Measurements from ENCODE around the gene SLC35F2. TPM values are rescaled to one million over a fixed set of nuclear protein-coding genes. Genes with fewer than 3 reads are reported as not detected.

SLC35F2 gene
- total and polyA plus RNA-seq, 2 of the 4 experiments (the other 2 are of a cell fraction): 4.9 to 15.4 TPM

DNA sequence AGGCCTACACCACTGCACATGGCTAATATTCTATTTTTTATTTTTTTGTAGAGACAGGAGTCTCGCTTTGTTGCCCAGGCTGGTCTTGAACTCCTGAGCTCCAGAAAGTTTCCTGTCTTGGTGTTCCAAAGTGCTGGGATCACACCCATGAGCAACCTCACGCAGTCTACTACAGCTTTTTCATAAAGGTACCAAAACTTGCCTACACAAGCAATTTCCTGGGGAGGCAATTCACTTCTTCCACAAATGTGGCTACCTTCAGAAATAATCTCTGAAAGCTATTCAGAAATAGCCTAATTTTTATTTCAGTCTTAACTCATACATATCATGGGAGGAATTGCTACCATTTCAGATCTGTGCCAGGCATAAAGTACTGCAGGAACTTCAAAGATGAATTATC is 11.4 kb downstream of the SLC35F2 start:
- H2BK120ac ChIP-seq (ENCODE audit: low read depth, low read length): no peak overlapping the region
- no peak overlapping the region for H3K9ac ChIP-seq (ENCODE audit: low read depth, low read length)
- no peak overlapping the region for H2AFZ ChIP-seq (replicated peaks; ENCODE audit: low read length, poor library complexity)
- no peak overlapping the region for H2AK9ac ChIP-seq (replicated peaks; ENCODE audit: low read depth, low read length, poor library complexity)
- intact Hi-C loops (cut with micrococcal nuclease) (no loop called here), in situ Hi-C loops (cut with MboI; ENCODE audit: low sequenced_read_pairs) (no loop called here), dilution Hi-C loops (cut with HindIII; ENCODE audit: low sequenced_read_pairs, unreplicated experiment) (no loop called here)
- H4K91ac ChIP-seq (ENCODE audit: insufficient read depth, low read depth, low read length): no peak overlapping the region
- H3K4me2 ChIP-seq (ENCODE audit: low read depth, low read length): no peak overlapping the region
- H3K27me3 ChIP-seq (ENCODE audit: control insufficient read depth, insufficient read depth, low read length): no peaks in the 10 kb centered on the region
- H3K27ac ChIP-seq (ENCODE audit: insufficient read depth, low read length): no peak overlapping the region
- no peak overlapping the region for H2BK20ac ChIP-seq (ENCODE audit: low read depth, low read length)
- no peak overlapping the region for H2BK15ac ChIP-seq (ENCODE audit: low read depth, low read length)
- H3K18ac ChIP-seq (ENCODE audit: low read depth, low read length): no peak overlapping the region
- no peaks in the 10 kb centered on the region; the same call in 1 of the 2 replicates for H3K4me1 ChIP-seq (ENCODE audit: control insufficient read depth, insufficient read depth, low read length)
- no TSS peak for BruUV-seq (replicated peaks)
- no peak overlapping the region for H2BK5ac ChIP-seq (ENCODE audit: low read depth, low read length, poor library complexity, severe bottlenecking)
- H4K8ac ChIP-seq (ENCODE audit: low read depth in 2 of 2, low read length in 2 of 2): no peak overlapping the region
- no peaks in the 10 kb centered on the region for H4K20me1 ChIP-seq (ENCODE audit: insufficient read depth, low read length)
- no peaks in the 10 kb centered on the region for H3K9me3 ChIP-seq (ENCODE audit: control insufficient read depth, insufficient read depth, low read length)
- no peak for TF ChIP-seq SMC3 (IDR thresholded peaks at IDR 0.05; ENCODE audit: low read depth, low read length)
- TF ChIP-seq RAD21 (IDR thresholded peaks at IDR 0.05; ENCODE audit: low read length): no peak
- TF ChIP-seq, protein P1, sequence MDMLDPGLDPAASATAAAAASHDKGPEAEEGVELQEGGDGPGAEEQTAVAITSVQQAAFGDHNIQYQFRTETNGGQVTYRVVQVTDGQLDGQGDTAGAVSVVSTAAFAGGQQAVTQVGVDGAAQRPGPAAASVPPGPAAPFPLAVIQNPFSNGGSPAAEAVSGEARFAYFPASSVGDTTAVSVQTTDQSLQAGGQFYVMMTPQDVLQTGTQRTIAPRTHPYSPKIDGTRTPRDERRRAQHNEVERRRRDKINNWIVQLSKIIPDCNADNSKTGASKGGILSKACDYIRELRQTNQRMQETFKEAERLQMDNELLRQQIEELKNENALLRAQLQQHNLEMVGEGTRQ (IDR thresholded peaks at IDR 0.05; ENCODE audit: low read depth, low read length): no peak
- no peak for TF ChIP-seq RFX5 (IDR thresholded peaks at IDR 0.05; ENCODE audit: low read depth, low read length)
- TF ChIP-seq, protein P2, sequence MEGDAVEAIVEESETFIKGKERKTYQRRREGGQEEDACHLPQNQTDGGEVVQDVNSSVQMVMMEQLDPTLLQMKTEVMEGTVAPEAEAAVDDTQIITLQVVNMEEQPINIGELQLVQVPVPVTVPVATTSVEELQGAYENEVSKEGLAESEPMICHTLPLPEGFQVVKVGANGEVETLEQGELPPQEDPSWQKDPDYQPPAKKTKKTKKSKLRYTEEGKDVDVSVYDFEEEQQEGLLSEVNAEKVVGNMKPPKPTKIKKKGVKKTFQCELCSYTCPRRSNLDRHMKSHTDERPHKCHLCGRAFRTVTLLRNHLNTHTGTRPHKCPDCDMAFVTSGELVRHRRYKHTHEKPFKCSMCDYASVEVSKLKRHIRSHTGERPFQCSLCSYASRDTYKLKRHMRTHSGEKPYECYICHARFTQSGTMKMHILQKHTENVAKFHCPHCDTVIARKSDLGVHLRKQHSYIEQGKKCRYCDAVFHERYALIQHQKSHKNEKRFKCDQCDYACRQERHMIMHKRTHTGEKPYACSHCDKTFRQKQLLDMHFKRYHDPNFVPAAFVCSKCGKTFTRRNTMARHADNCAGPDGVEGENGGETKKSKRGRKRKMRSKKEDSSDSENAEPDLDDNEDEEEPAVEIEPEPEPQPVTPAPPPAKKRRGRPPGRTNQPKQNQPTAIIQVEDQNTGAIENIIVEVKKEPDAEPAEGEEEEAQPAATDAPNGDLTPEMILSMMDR (conservative IDR thresholded peaks at IDR 0.05; ENCODE audit: low read depth, low read length): no peak
- TF ChIP-seq BHLHE40 (IDR thresholded peaks at IDR 0.05; ENCODE audit: low read depth, low read length): no peak
- TF ChIP-seq MXI1 (IDR thresholded peaks at IDR 0.05; ENCODE audit: borderline replicate concordance, low read depth, low read length): no peak
- TF ChIP-seq RCOR1 (IDR thresholded peaks at IDR 0.05; ENCODE audit: insufficient replicate concordance, low read length): no peak
- TF ChIP-seq, protein P3, sequence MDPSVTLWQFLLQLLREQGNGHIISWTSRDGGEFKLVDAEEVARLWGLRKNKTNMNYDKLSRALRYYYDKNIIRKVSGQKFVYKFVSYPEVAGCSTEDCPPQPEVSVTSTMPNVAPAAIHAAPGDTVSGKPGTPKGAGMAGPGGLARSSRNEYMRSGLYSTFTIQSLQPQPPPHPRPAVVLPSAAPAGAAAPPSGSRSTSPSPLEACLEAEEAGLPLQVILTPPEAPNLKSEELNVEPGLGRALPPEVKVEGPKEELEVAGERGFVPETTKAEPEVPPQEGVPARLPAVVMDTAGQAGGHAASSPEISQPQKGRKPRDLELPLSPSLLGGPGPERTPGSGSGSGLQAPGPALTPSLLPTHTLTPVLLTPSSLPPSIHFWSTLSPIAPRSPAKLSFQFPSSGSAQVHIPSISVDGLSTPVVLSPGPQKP (IDR thresholded peaks at IDR 0.05; ENCODE audit: borderline replicate concordance, low read depth, low read length): no peak
- TF ChIP-seq MAFK (IDR thresholded peaks at IDR 0.05; ENCODE audit: low read depth, low read length): no peak
- TF ChIP-seq NFE2L2 (IDR thresholded peaks at IDR 0.05; ENCODE audit: low read depth, low read length): no peak
- TF ChIP-seq CEBPB (IDR thresholded peaks at IDR 0.05; ENCODE audit: low read depth, low read length): no peak
- no peak for TF ChIP-seq MAZ (IDR thresholded peaks at IDR 0.05; ENCODE audit: borderline replicate concordance, low read depth, low read length)
- no peak for TF ChIP-seq POLR2A (IDR thresholded peaks at IDR 0.05; ENCODE audit: low read depth, low read length)
- TF ChIP-seq CHD1 (IDR thresholded peaks at IDR 0.05; ENCODE audit: low read depth, low read length): no peak
- TF ChIP-seq FOS (IDR thresholded peaks at IDR 0.05; ENCODE audit: low read depth, low read length): no peak
- no peak overlapping the region for H3K14ac ChIP-seq (replicated peaks; ENCODE audit: low read depth, low read length)
- H3K79me1 ChIP-seq (ENCODE audit: low read depth in 1 of 2, low read length in 2 of 2): peaks cover 3 to 7% of the 10 kb centered on the region in 2 experiments; a peak in 1 of 4 replicates
- no peaks in the 10 kb centered on the region for H3K36me3 ChIP-seq (ENCODE audit: control insufficient read depth, insufficient read depth, low read length)
- H3K4me3 ChIP-seq (ENCODE audit: insufficient read depth, low read depth, low read length): no peak overlapping the region
- H3K56ac ChIP-seq (ENCODE audit: extremely low read depth, insufficient read depth, low read length): no peak overlapping the region
- H3K23ac ChIP-seq (ENCODE audit: low read depth, low read length): no peak overlapping the region
- H3K9me1 ChIP-seq (ENCODE audit: insufficient read depth, low read length): 0 out of 2 replicates have a peak, but pooled peaks cover 3% of the 10 kb centered on the region
- no peak overlapping the region for H4K5ac ChIP-seq (ENCODE audit: low read depth, low read length)
- H3K4ac ChIP-seq (ENCODE audit: low read depth, low read length): no peak overlapping the region
- POLR2A ChIA-PET (ENCODE audit: unreplicated experiment): no interaction called here
- WGBS, 2 experiments (ENCODE audit: extremely low coverage in 2 of 2, insufficient read length in 1 of 2): 100% methylated on average over 2 of the region's 2 CpGs; no CpG with 5 or more reads in 1 of the 2 experiments
- CTCF ChIA-PET: interaction anchor here (0.6 to 0.7 kb wide), 2 partner anchors 11 to 19 kb away, joined by 4 read pairs; no protein-coding TSS in a partner anchor
- no peak overlapping the region for H2AK5ac ChIP-seq (ENCODE audit: low read depth, low read length)
- ATAC-seq (ENCODE audit: low read depth): no peak
- no peak for DNase-seq

Data from IMR-90 (cell line).